DMS153 (cell line): ENCODE results near the gene CTDSP2.
"Not testable (repeated sequence)": the region's sequence is repeated elsewhere in the genome, so short reads cannot be mapped to it uniquely, and the experiment has no call there.

ENCODE experiments used
- DNase-seq: peaks from one replicate; lab custom pipeline; 2025; lab: John Stamatoyannopoulos, UW

CTDSP2 gene

DNA sequence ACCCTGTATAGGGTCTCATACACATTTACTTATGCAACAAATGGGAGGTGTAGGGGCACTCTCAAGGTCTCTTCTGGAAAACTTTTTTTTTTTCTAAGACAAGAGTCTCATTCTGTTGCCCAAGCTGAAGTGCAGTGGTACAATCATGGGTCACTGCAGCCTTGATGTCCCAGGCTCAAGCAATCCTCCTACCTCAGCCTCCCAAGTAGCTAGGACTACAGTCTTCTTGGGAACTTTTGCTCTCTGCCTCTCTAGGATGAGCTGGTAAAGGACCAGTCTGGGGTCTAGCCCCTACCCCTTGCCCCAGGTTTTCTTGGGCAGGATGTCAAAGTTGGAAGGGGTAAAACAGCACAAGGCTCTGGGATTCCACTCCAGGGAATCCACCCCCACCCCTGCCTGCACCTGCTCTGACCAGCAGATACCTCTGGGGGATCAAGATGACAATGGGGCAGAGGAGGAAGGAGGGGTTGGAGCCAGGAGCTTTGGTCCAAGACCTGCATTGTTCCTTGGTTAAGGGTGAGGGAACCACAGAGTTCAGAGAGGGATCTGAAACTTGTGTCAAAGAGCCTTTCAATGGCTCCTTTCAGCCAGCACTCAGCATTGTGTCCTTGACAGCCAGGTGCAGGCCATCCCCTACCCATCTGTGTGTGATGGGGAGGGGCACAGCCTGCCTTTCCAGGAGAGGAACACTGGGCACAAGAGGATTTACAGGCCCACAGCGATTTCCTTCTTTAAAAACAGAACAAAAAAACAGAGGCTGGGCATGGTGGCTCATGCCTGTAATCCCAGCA, 12.2 kb downstream of the CTDSP2 start:
- no peak for DNase-seq

DNA sequence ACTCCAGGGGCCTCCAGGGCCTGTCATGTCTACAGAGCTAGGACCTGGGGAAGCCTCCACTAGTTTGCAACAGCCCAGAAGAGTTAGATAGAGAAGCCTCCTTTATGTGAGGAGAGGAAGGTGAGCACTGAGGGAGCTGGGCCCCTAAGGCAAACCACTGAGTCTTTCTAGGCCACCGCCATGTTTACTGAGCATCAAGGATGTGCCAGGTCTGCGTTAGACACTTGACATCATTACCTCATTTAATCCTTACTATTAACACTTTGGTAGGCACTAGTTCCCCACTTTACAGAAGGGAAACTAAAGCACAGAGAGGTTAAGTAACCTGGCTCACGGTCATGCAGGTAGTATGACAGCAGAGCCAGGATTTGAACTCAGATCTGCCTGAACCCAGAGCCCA, 12.9 kb downstream of the CTDSP2 start:
- DNase-seq = no peak

- no peak for DNase-seq
These were observed 13.6 kb downstream of the CTDSP2 start for GRCh38 chr12:57832966-57833365.

GRCh38 chr12:57830393-57830792, 16.1 kb downstream of the CTDSP2 start:
- no peak for DNase-seq

GRCh38 chr12:57829025-57829777, 17.3 kb downstream of the CTDSP2 start:
- no peak for DNase-seq

GRCh38 chr12:57826966-57827365, 19.6 kb downstream of the CTDSP2 start:
- DNase-seq = no peak

DNA sequence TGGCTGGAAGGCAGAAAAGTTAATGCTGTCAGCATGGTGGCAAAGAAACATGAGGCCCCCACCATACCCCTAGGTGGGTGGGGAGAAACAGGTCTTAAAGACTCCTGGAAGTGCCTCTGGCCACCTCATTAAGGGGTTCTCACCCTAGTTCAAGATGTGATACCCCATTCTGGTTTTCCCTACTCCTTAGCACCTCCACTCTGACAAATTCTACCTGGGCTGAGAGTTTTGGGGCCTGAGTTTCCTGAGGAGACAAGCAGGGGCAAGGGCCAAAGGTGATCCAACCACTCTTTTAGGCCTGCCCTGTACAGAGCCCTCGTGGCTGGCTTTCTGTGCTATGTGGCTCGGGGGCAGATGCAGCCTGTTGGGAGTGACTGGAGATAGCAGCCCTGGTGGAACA, 20.1 kb downstream of the CTDSP2 start:
- no peak for DNase-seq

DNA sequence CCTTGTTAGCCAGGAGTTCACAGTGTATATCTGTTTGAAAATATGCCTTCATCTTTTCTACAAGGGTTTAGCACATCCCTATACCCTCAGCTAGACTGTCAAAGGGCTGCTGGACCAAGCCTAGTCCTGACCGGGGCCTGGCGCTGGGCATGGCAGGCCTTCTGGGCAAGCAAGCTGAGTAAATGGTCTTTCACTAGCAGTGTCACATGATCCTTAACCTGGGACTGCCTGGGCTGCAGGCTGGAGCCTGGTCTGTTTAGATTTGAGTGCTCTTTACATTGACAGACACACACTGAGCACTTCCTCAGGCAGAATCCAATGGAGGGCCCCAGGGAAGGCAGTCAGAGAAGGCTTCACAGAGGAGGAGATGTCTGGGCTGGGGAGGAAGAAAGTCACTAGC, 21.1 kb downstream of the CTDSP2 start:
- no peak for DNase-seq

- no peak for DNase-seq
These were observed 22.5 kb downstream of the CTDSP2 start for GRCh38 chr12:57823908-57824640.

GRCh38 chr12:57823131-57823907, 23.2 kb downstream of the CTDSP2 start:
- DNase-seq = no peak

GRCh38 chr12:57822392-57823130, 24.0 kb downstream of the CTDSP2 start:
- no peak for DNase-seq

DNA sequence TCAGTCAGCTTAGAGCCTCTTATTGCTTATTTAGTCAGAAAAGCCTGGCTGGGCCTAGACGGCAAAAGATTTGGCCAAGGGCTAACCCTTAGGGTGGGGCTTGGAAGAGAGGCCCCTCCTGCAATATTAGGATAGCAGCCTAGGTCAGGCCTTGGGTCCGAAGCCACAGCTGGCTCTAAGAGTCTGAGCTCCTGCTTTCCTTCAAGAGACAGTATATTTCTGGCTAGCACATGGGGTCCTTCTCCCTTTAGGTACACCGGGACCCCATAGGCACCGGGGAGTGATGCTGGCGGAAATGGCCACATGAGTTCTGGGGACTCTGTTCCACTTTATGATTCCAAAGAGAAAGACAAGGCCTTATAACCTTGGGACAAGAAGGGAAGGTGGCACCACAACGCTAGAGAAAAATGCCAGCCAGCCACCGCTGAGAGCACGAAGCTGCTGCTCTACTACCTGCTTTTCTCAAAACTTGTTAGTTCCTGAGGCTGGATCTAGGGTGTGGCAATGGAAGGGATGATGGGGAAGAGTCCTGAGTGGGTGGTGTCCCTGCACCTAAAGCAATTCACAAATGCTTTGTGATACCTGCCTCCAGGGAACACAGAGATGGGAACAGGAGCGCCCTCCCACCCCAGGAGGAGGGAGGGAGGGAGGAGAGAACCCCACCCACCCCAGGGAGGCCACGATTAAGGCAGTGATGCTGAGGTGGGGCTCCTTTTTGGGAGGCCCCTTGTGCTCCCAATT, 24.9 kb downstream of the CTDSP2 start:
- no peak for DNase-seq

DNA sequence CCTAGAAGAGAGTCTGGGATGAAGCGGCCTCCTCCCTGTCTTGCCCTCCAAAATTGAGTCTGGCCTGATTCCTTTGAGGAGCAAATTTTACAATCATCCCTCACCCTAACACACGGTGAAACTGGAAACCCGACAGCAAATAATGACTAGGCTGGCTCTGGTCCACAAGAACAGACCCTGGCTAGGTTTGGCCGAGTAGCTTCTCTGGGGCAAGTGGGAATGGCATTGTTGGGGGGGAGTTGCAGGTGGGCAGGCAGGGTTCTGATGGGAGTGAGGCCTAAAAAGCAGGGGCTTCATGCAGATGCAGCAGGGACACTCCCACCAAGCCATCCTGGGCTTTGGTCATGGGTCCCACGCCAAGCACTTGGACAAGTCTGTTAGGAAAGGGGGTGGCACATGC, 25.5 kb downstream of the CTDSP2 start:
- not testable (repeated sequence) for DNase-seq

DNA sequence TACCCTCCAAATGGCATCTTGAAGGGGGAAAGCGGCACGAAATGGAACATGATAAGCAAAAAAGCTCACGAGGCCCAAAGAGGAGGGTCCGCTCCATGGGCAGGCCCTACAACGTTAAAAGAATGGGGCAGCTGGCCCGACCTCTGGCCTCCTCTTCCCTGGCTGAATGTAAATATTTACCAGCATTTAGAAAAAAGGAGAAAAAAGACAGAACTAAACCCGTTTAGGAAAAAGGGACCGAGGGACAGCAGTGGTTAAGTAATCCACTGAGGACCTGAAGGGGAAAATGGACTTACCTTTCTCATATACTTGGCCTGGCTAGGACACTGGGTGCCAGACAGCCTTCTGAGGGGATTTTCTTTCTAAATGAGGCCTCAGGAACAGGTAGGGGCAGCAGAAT, 26.4 kb downstream of the CTDSP2 start:
- not testable (repeated sequence) for DNase-seq

GRCh38 chr12:57817990-57818331, 28.6 kb downstream of the CTDSP2 start:
- DNase-seq = not testable (repeated sequence)

DNA sequence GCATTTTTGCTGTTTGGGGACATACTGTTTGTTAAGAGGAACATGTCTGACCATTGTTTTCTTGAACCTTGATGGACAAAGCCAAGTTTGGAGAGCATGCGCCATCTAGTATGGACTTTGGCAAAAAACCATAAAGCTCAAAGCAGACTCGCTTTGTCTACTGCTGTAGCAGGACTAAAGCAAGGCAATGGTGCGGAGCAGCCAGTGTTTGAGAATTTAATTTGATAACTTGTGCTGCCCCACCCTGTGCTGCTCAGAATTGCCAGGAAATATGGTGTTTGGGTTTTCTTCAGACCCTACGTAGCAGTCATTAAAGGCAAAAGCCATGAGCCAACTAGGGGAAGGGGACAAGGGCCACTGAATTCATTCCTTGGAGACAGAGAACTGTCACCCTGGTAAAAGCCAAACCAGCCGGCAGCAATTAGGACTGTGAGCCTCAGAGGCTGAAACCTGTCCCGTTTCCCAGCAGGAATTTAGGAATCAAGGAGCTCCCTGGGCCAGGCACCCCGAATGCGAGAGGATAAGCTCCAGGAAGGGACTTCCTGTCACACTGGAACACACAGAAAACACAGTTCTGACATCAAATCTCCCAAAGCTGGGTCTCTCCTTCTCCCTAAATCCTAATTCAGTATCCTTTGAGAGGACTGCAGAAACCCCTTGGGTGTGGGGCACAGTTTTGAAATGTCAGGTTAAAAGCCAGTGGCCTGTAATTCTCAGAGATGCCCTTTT, 29.1 kb downstream of the CTDSP2 start:
- DNase-seq = no peak

DNA sequence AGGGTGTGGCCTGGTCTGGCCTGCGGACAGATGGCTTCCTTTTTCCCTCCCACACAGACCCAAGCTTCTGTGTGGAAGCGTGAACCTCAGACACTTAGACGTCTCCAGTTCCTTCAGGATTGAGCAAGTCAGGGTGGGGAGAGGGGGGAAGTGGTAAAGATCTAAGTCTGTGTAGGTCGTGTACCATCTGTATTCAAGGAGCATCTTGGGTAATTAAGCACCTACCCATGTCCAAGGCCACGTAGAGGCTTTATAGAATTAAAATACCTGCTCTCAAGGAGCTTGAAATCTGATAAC, 29.7 kb downstream of the CTDSP2 start:
- no peak for DNase-seq

DNA sequence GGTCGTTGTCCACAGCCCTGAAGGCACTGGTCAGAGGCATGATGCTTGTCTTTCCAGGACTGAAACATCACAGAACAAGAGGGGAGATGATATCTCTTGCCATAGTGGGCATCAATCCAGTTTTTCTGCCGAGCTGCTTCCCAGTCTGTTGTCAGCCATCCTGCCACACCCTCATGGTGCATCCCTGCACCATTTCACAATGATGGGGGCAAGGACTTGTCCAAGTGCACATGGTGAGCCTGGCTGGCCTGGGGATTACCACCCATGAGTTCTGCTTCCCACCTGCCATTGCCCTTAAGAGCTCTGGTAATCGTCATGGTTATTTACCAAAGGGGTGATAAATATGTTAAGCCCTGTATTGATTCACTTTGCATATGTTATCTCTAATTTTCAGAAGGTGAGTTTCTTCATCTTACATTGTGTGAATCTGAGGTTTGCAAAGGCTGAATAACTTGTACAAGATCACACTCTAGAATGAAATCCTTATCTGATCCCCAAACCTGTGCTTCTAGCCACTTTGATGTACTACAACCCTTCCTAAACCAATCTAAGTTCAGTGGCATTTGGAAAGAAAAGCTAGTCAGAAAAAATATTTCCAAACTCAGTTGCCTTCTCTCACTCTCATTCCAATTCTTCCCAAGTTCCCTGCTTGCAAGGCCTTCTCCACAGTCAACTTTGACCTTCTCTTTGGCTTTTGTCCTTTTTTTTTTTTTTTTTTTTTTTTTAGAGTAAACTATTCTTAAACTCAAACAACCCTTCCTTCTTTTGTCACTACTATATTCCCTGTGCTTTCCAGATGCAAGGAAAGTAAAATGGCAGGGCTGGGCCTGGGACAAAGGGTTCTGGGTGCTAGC, 30.3 kb downstream of the CTDSP2 start:
- DNase-seq = no peak
